HepG2 (cell line): ENCODE measurements around the gene PEMT. TPM values are rescaled to one million over a fixed set of nuclear protein-coding genes. Genes with fewer than 3 reads are reported as not detected.
A peak's percentile ranks its signal among the peaks of the same experiment; 100 is the strongest.

ENCODE experiments used
- BCLAF1 ChIP-seq: fragments of 450-650 bp; IDR thresholded peaks from 2 replicates; pipeline ENCODE4 v1.6.1; 2017; ENCODE audit warnings: mild to moderate bottlenecking
- DPF2 ChIP-seq: sonication (generic); formaldehyde crosslinking; IDR thresholded peaks from 2 replicates; pipeline ENCODE4 v1.4.0; 2020; ENCODE audit warnings: mild to moderate bottlenecking, low read depth, missing genetic modification reagents, borderline replicate concordance
- ERF ChIP-seq: IDR thresholded peaks from 2 replicates; pipeline ENCODE4 v1.6.1; 2018; ENCODE audit warnings: missing biosample characterization, missing genetic modification reagents
- FOXA1 ChIP-seq, 2 experiments: fragments of 450-650 bp in 1 of 2; sonication (generic) in 1 of 2; formaldehyde crosslinking in 1 of 2; IDR thresholded peaks; 2 replicates each; pipeline versions ENCODE4 v1.4.0 to v1.6.1; 2016 to 2020; ENCODE audit warnings: missing genetic modification reagents in 1 of 2
- HNRNPLL ChIP-seq: fragments of 200-400 bp; formaldehyde crosslinking; IDR thresholded peaks from 2 replicates; pipeline ENCODE4 v1.6.1; 2017; ENCODE audit warnings: mild to moderate bottlenecking, low read depth, low read length; ENCODE audit not compliant: poor library complexity, severe bottlenecking
- KMT2B ChIP-seq: IDR thresholded peaks from 2 replicates; pipeline ENCODE4 v1.6.1; 2016; ENCODE audit warnings: missing genetic modification reagents, missing compliant biosample characterization
- MEIS2 ChIP-seq: sonication (generic); formaldehyde crosslinking; IDR thresholded peaks from 2 replicates; pipeline ENCODE4 v1.9.0; 2021; ENCODE audit warnings: mild to moderate bottlenecking, missing genetic modification reagents
- POGK ChIP-seq: sonication (generic); formaldehyde crosslinking; conservative IDR thresholded peaks from 2 replicates; pipeline ENCODE4 v1.8.0; 2022; ENCODE audit warnings: mild to moderate bottlenecking, moderate library complexity, missing genetic modification reagents
- TAF15 ChIP-seq: fragments of 200-400 bp; formaldehyde crosslinking; IDR thresholded peaks from one replicate; pipeline ENCODE4 v1.6.1; 2018; ENCODE audit warnings: mild to moderate bottlenecking, low read depth, low read length; ENCODE audit not compliant: poor library complexity, severe bottlenecking
- TCF12 ChIP-seq, 2 experiments: fragments of 450-650 bp in 1 of 2; sonication (generic) in 1 of 2; formaldehyde crosslinking in 1 of 2; IDR thresholded peaks; 2 replicates each; pipeline versions ENCODE4 v1.6.1 to v1.8.0; 2017 to 2022; ENCODE audit warnings: antibody characterized with exemption in 1 of 2, mild to moderate bottlenecking in 1 of 2, missing genetic modification reagents in 1 of 2, moderate library complexity in 1 of 2
- ZBTB1 ChIP-seq: sonication (generic); formaldehyde crosslinking; IDR thresholded peaks from 2 replicates; pipeline ENCODE4 v1.4.0; 2020; ENCODE audit warnings: missing genetic modification reagents, borderline replicate concordance
- ZNF138 ChIP-seq: sonication (generic); formaldehyde crosslinking; IDR thresholded peaks from 2 replicates; pipeline ENCODE4 v1.5.0; 2020; ENCODE audit warnings: mild to moderate bottlenecking, low read depth, missing genetic modification reagents
- ZNF235 ChIP-seq: sonication (generic); formaldehyde crosslinking; IDR thresholded peaks from 2 replicates; pipeline ENCODE4 v1.8.1; 2023; ENCODE audit warnings: mild to moderate bottlenecking, missing genetic modification reagents, borderline replicate concordance
- ZNF558 ChIP-seq: sonication (generic); formaldehyde crosslinking; IDR thresholded peaks from 2 replicates; pipeline ENCODE4 v1.9.0; 2022; ENCODE audit warnings: mild to moderate bottlenecking, missing genetic modification reagents, borderline replicate concordance
- polyA plus RNA-seq, 8 experiments: library from polyadenylated mRNA; depleted of rRNA in 3 of 8; stranded (reverse) in 7 of 8; unstranded in 1 of 8; fragments of >200 nt; fragmentation: Illumina TruSeq in 4 of 8; extraction: Trizol in 4 of 8; gene quantifications; 2 replicates each; pipeline versions ENCODE4 v1.2.1 to v1.2.3, GENCODE V29; 2011 to 2016; ENCODE audit warnings: low read depth in 4 of 8, missing spikeins in 1 of 8, mixed read lengths in 1 of 8; ENCODE audit not compliant: insufficient read depth in 1 of 8
- total RNA-seq, 5 experiments: library from RNA; depleted of rRNA; stranded (reverse); fragments of >200 nt; fragmentation: Illumina TruSeq; extraction: Trizol; gene quantifications; 2 replicates each; pipeline ENCODE4 v1.2.3, GENCODE V29; 2016; ENCODE audit warnings: low read depth in 1 of 5
- TF ChIP-seq, protein P1 (sequence below): sonication (generic); formaldehyde crosslinking; IDR thresholded peaks from 2 replicates; pipeline ENCODE4 v1.4.0; 2020; ENCODE audit warnings: mild to moderate bottlenecking, missing genetic modification reagents

PEMT gene
- total and polyA plus RNA-seq, 2 of the 13 experiments (the other 11 are each of a cell fraction or from before 2014, with no cell fraction given): 31.7 to 43.6 TPM

DNA sequence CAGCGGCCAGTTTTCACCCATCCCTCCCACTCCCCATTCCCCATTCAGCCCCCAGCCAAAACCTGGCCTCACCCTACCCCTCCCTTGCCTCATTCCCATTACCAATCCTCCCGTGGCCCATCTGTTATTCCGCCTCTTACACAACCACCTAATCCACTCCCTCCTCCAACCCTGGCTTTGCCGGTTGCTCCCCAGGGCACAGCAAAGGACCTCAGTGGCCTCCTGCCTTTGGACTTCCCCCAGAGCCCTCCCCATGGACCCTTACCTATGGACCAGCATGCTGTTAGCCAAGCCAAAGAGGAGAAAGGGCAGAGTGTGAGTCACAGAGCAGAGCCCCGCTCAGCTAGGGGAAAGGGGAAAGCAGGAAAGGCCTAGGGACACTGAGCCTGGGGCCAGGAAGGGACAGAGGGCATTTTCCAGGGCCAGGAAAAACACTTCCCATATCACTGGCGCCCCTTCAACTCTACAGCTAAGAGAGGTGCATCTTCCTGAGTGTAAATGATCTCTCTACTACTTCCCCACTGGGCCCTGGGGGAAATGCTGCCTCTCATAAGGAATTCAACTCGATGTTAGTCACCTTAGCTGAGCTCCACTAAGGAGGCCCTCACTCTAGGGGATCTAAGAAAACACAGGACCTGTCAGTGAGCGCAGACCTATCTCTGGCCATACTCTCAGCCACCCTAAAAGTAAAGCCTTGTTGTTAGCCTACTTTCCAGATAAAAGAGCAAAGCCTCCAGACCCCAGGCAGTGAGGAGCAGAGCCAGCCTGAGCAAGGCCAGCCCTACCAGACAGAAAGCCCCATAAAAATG is 10.6 kb downstream of the PEMT start (continued):
- TF ChIP-seq, protein P1, sequence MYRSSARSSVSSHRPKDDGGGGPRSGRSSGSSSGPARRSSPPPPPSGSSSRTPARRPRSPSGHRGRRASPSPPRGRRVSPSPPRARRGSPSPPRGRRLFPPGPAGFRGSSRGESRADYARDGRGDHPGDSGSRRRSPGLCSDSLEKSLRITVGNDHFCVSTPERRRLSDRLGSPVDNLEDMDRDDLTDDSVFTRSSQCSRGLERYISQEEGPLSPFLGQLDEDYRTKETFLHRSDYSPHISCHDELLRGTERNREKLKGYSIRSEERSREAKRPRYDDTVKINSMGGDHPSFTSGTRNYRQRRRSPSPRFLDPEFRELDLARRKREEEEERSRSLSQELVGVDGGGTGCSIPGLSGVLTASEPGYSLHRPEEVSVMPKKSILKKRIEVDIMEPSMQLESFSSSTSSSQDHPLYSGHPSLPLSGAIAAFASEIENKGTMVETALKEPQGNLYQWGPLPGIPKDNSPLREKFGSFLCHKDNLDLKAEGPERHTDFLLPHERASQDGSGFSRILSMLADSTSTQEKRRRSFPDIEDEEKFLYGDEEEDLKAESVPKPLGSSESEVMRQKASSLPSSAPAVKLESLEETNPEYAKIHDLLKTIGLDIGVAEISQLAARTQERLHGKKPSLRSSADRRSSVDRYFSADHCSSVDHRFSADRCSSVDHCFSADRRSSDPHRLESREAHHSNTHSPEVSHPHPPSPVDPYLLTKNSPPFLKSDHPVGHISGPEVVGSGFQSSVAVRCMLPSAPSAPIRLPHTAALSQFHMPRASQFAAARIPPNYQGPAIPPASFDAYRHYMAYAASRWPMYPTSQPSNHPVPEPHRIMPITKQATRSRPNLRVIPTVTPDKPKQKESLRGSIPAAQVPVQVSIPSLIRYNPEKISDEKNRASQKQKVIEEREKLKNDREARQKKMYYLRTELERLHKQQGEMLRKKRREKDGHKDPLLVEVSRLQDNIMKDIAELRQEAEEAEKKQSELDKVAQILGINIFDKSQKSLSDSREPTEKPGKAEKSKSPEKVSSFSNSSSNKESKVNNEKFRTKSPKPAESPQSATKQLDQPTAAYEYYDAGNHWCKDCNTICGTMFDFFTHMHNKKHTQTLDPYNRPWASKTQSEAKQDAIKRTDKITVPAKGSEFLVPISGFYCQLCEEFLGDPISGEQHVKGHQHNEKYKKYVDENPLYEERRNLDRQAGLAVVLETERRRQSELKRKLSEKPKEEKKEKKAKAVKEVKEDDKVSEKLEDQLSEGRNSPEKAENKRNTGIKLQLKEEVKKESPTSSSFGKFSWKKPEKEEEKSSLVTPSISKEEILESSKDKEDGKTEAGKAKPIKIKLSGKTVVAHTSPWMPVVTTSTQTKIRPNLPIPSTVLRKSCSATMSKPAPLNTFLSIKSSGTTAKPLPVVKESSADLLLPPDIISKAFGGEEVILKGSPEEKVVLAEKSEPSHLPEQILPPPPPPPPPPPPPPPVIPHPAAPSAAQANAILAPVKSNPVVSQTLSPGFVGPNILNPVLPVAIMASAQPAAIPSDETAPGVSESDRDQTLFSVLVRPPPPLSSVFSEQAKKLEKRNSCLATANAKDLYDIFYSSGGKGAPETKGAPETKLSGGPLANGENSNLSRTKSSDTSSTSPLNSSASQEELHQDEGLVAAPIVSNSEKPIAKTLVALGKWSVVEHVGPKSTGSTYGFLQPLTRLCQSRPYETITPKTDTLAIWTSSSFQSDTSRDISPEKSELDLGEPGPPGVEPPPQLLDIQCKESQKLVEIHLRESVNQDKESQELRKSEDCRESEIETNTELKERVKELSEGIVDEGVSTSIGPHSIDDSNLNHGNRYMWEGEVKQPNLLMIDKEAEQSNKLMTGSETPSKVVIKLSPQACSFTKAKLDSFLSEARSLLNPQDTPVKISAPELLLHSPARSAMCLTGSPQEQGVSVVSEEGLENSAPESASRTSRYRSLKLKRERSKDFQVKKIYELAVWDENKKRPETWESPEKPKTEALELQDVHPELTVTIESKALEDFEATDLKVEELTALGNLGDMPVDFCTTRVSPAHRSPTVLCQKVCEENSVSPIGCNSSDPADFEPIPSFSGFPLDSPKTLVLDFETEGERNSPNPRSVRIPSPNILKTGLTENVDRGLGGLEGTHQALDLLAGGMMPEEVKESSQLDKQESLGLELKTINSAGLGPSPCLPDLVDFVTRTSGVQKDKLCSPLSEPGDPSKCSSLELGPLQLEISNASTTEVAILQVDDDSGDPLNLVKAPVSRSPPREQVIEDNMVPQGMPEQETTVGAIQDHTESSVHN (CRISPR knock-in tag): no peak
- peak; percentile 63 for TF ChIP-seq ERF (CRISPR knock-in tag)
- no peak for TF ChIP-seq TAF15
- TF ChIP-seq ZNF138 (CRISPR knock-in tag): no peak
- TF ChIP-seq BCLAF1: no peak
- TF ChIP-seq ZBTB1 (CRISPR knock-in tag): no peak
- no peak for TF ChIP-seq ZNF558 (CRISPR knock-in tag)
- no peak for TF ChIP-seq ZNF235 (CRISPR knock-in tag)
- TF ChIP-seq KMT2B: no peak; the same call in 1 of the 2 replicates
- peak; percentile 26; the same call in 1 of the 2 replicates for TF ChIP-seq MEIS2 (CRISPR knock-in tag)
- TF ChIP-seq TCF12 (IDR thresholded peaks at IDR 0.05): no peak
- TF ChIP-seq TCF12 (CRISPR knock-in tag; IDR thresholded peaks at IDR 0.05): no peak
- peak; percentile 84 for TF ChIP-seq DPF2 (CRISPR knock-in tag)
- no peak for TF ChIP-seq HNRNPLL
- TF ChIP-seq FOXA1 (IDR thresholded peaks at IDR 0.05): no peak
- TF ChIP-seq FOXA1 (CRISPR knock-in tag; IDR thresholded peaks at IDR 0.05): no peak
- 0 out of 2 replicates have a peak, but pooled peaks have one; percentile 50 for TF ChIP-seq POGK (CRISPR knock-in tag)
